Smooth muscle cell (in vitro differentiated cells): ENCODE data around the gene SPECC1. TPM values are rescaled to one million over a fixed set of nuclear protein-coding genes. Genes with fewer than 3 reads are reported as not detected.

Experiments
- DNase-seq: peaks from one replicate; lab custom pipeline; 2025; ENCODE audit not compliant: unreplicated experiment; lab: John Stamatoyannopoulos, UW
- H2AFZ ChIP-seq: fragments of 200-600 bp; sonication (generic); 2 replicates; pipeline ENCODE4 v1.6.0; 2016; ENCODE audit warnings: antibody characterized with exemption, low read depth, mild to moderate bottlenecking
- H3F3A ChIP-seq: fragments of 200-600 bp; sonication (generic); 2 replicates; pipeline ENCODE4 v1.6.0; 2017; ENCODE audit warnings: antibody characterized with exemption, low read depth
- H3K27ac ChIP-seq: fragments of 200-600 bp; sonication (generic); 2 replicates; pipeline ENCODE4 v1.5.1; 2016; ENCODE audit warnings: low read depth, mild to moderate bottlenecking
- H3K27me3 ChIP-seq: fragments of 200-600 bp; sonication (generic); 2 replicates; pipeline ENCODE4 v1.6.1; 2016; ENCODE audit warnings: low read depth, mild to moderate bottlenecking
- H3K36me3 ChIP-seq: fragments of 200-600 bp; sonication (generic); 2 replicates; pipeline ENCODE4 v1.5.1; 2016; ENCODE audit warnings: low read depth
- H3K4me1 ChIP-seq: fragments of 200-600 bp; sonication (generic); 2 replicates; pipeline ENCODE4 v1.5.1; 2016; ENCODE audit warnings: low read depth
- H3K4me2 ChIP-seq: fragments of 200-600 bp; sonication (generic); 2 replicates; pipeline ENCODE4 v1.6.0; 2016; ENCODE audit warnings: mild to moderate bottlenecking
- H3K4me3 ChIP-seq: fragments of 200-600 bp; sonication (generic); 2 replicates; pipeline ENCODE4 v1.5.1; 2016; ENCODE audit warnings: mild to moderate bottlenecking
- H3K79me2 ChIP-seq: fragments of 200-600 bp; sonication (generic); 2 replicates; pipeline ENCODE4 v1.6.0; 2016; ENCODE audit warnings: low read depth, mild to moderate bottlenecking
- H3K9ac ChIP-seq: fragments of 200-600 bp; sonication (generic); 2 replicates; pipeline ENCODE4 v1.6.0; 2016; ENCODE audit warnings: low read depth
- H3K9me3 ChIP-seq: fragments of 200-600 bp; sonication (generic); replicated peaks from 2 replicates; pipeline ENCODE4 v1.5.1; 2016; ENCODE audit warnings: low read depth
- H4K20me1 ChIP-seq: fragments of 200-600 bp; sonication (generic); 2 replicates; pipeline ENCODE4 v1.6.0; 2016; ENCODE audit warnings: low read depth
- WGBS: methylation state at CpG from one replicate; pipeline ENCODE4 v1.1.7; 2016; ENCODE audit warnings: low lambda C conversion rate; 5-methylcytosine and 5-hydroxymethylcytosine counted together
- polyA plus RNA-seq: library from polyadenylated mRNA; unstranded; fragments of >200 nt; fragmentation: Nextera tagmentation; extraction: Ambion mirVana; gene quantifications from 2 replicates; pipeline ENCODE4 v1.2.1, GENCODE V29; 2016
- total RNA-seq: library from RNA; depleted of rRNA; stranded (reverse); fragments of >200 nt; gene quantifications from 2 replicates; pipeline ENCODE4 v1.2.3, GENCODE V29; 2014
- TF ChIP-seq, protein P1 (sequence below): fragments of 200-600 bp; sonication (generic); IDR thresholded peaks from 2 replicates; pipeline ENCODE4 v1.5.1; 2017; ENCODE audit warnings: borderline replicate concordance, mild to moderate bottlenecking, antibody characterized with exemption; ENCODE audit not compliant: insufficient read depth, poor library complexity, severe bottlenecking

The SPECC1 gene
- total and polyA plus RNA-seq, 2 experiments from 2014 or later: 20.0 to 72.0 TPM

DNA sequence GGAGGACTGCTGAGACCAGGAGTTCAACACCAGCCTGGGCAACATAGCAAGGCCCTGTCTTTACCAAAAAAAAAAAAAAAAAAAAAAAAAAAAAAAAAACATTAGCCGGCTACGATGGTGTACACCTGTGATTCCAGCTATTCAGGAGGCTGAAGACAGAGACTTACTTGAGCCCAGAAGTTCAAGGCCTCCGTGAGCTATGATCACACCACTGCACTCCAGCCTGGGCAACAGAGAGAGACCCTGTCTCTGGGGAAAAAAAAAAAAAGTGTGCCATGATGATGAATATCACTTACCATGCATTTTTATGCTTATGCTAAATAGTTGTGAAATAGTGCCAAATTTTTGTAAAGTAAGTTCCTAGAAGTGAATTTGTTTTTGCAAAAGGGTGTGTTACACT, 261.2 kb downstream of the SPECC1 start:
- Histone ChIP-seq H3F3A (peaks cover 13% of the 10 kb centered on the region), H4K20me1 (no peaks in the 10 kb centered on the region), H3K9ac (no peak overlapping the region), H3K4me2 (no peak overlapping the region), H3K9me3 (no peaks in the 10 kb centered on the region), H2AFZ (no peak overlapping the region), H3K4me1 (peaks cover 3% of the 10 kb centered on the region), H3K36me3 (no peaks in the 10 kb centered on the region), H3K27me3 (no peaks in the 10 kb centered on the region), H3K27ac (no peak overlapping the region), H3K79me2 (peaks cover 4% of the 10 kb centered on the region), H3K4me3 (no peak overlapping the region)
- no peak for DNase-seq
- WGBS: 99% methylated on average over 3 of the region's 3 CpGs
- TF ChIP-seq, protein P1, sequence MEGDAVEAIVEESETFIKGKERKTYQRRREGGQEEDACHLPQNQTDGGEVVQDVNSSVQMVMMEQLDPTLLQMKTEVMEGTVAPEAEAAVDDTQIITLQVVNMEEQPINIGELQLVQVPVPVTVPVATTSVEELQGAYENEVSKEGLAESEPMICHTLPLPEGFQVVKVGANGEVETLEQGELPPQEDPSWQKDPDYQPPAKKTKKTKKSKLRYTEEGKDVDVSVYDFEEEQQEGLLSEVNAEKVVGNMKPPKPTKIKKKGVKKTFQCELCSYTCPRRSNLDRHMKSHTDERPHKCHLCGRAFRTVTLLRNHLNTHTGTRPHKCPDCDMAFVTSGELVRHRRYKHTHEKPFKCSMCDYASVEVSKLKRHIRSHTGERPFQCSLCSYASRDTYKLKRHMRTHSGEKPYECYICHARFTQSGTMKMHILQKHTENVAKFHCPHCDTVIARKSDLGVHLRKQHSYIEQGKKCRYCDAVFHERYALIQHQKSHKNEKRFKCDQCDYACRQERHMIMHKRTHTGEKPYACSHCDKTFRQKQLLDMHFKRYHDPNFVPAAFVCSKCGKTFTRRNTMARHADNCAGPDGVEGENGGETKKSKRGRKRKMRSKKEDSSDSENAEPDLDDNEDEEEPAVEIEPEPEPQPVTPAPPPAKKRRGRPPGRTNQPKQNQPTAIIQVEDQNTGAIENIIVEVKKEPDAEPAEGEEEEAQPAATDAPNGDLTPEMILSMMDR: no peak

DNA sequence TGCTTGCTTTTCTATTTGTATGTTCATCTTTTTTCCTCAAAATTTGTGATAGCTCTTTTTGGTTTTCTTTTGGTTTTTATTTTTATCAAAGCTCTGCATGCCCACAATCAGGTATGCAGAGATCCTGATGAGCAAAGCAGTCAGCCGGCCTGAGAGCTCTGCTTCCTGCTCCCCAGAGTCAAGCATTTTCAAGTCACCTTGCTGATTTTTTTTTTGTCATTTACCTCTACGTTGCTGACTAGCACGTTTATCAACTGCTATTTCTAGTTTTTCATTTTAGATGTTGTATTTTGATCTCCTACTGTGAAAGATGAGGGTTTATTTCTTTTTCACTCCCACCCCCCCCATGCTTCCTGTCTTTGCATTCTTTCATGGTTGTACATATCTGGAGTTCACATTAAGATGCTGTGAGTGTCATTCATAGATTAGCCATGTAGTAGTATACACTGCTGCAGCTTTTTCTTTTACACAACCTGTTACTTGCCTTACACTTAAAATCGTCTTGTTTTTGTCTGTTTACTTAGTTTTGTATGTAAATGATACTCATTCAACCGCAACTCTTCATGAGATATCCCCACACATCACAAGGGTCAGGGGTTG, 262.0 kb downstream of the SPECC1 start:
- no peak for DNase-seq
- no peaks in the 10 kb centered on the region for H3K9me3 ChIP-seq
- TF ChIP-seq, protein P1: no peak
- peaks cover 17% of the 10 kb centered on the region for H3F3A ChIP-seq
- H3K27me3 ChIP-seq: no peaks in the 10 kb centered on the region
- H3K36me3 ChIP-seq: no peaks in the 10 kb centered on the region
- H3K9ac ChIP-seq: no peak overlapping the region
- peaks cover 4% of the 10 kb centered on the region for H3K4me1 ChIP-seq
- no peak overlapping the region for H3K27ac ChIP-seq
- WGBS: 83% methylated on average over 5 of the region's 5 CpGs
- H3K79me2 ChIP-seq: peaks cover 4% of the 10 kb centered on the region
- H3K4me2 ChIP-seq: no peak overlapping the region
- no peaks in the 10 kb centered on the region for H4K20me1 ChIP-seq
- H2AFZ ChIP-seq: no peak overlapping the region
- H3K4me3 ChIP-seq: no peak overlapping the region

DNA sequence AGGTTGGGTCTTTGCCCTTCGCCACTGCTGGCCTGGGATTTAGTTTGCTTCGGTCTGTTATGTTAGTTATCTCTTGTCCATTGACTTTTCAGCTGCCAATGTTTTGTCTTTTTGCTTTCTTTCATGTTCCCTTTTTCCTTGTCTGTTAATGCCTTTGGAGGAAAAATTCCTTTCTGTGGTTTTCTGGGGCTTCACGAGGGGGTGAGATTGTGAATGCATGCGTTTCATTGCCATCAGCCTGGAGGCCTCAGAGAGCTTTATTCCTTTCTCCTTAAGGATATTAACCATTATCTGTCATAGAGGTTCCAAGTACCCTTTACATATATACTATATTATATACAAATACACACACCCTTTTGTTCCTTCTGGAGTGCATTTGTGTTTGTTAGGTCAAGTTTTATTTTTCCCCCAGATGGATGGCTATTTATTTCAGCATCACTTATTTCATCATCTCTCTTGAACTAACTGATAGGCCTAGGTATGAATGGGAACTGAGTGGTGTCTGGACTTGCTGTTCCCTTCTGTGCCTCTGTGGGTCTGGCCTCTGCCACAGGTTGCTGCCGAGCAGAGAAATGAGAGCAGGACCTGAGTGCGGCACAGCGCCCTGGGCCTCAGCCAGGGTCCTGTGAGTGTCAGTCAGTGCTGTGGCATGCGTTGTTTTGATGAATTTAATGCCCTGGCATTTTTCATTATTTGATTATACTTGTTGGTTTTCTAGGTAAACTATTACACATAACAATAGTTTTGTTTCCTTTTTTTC, 264.8 kb downstream of the SPECC1 start:
- Histone ChIP-seq H3K79me2 (peaks cover 4% of the 10 kb centered on the region), H3K4me3 (no peak overlapping the region), H3K9ac (no peak overlapping the region), H3K27me3 (no peaks in the 10 kb centered on the region), H3F3A (peaks cover 18% of the 10 kb centered on the region), H3K9me3 (no peaks in the 10 kb centered on the region), H2AFZ (no peak overlapping the region), H3K36me3 (no peaks in the 10 kb centered on the region), H3K4me2 (no peak overlapping the region), H3K27ac (peak overlapping the region; percentile 26), H4K20me1 (no peaks in the 10 kb centered on the region), H3K4me1 (peaks cover 4% of the 10 kb centered on the region)
- WGBS: 62% methylated on average over 8 of the region's 8 CpGs
- no peak for DNase-seq
- TF ChIP-seq, protein P1: no peak
